ENCODE data around the gene IHH.

GRCh38 chr2:219028141-219028540 is 32.6 kb downstream of the IHH start:
- no peak for TF ChIP-seq POLR2A (IDR thresholded peaks at IDR 0.05; ENCODE audit: low read length)
- no peak for TF ChIP-seq GATA1 (IDR thresholded peaks at IDR 0.05; ENCODE audit: low read depth, low read length)
